ENCODE results near the gene C2CD4D.
A peak's percentile ranks its signal among the peaks of the same experiment; 100 is the strongest.

C2CD4D gene

GRCh38 chr1:151846062-151846568 is 6.5 kb upstream of the C2CD4D start:
- Histone ChIP-seq H3K9me2 (replicated peaks; ENCODE audit: insufficient read depth, low read length) (no peaks in the 10 kb centered on the region), H2AFZ (ENCODE audit: low read length) (peak overlapping the region; percentile 66), H3K27ac (ENCODE audit: low read length) (peak overlapping the region; percentile 6; the same call in 1 of the 2 replicates), H4K20me1 (ENCODE audit: insufficient read depth, low read length) (no peaks in the 10 kb centered on the region), H3K4me3 (ENCODE audit: low read length) (no peak overlapping the region), H3K4me2 (ENCODE audit: low read depth, low read length) (peak overlapping the region; percentile 30; the same call in 1 of the 2 replicates), H3K9ac (ENCODE audit: low read length) (no peak overlapping the region), H3K27me3 (replicated peaks; ENCODE audit: insufficient read depth, low read length) (no peaks in the 10 kb centered on the region), H3K9me3 (replicated peaks; ENCODE audit: insufficient read depth, low read length) (no peaks in the 10 kb centered on the region), H3F3A (ENCODE audit: insufficient read depth, low read length) (no peaks in the 10 kb centered on the region; the same call in 1 of the 2 replicates), H3K4me1 (ENCODE audit: low read length) (peaks cover 11% of the 10 kb centered on the region), H3K36me3 (replicated peaks; ENCODE audit: insufficient read depth, low read length) (no peaks in the 10 kb centered on the region), H3K79me2 (ENCODE audit: low read length) (no peaks in the 10 kb centered on the region)
- TF ChIP-seq EZH2 (optimal IDR thresholded peaks at IDR 0.05; ENCODE audit: low read depth, low read length) (no peak), CTCF (IDR thresholded peaks at IDR 0.05; ENCODE audit: low read length) (no peak), EZH2phosphoT487 (IDR thresholded peaks at IDR 0.05; ENCODE audit: low read length) (no peak)
- DNase-seq: no peak

GRCh38 chr1:151843398-151843797 is 3.8 kb upstream of the C2CD4D start:
- Histone ChIP-seq H3K36me3 (replicated peaks; ENCODE audit: insufficient read depth, low read length) (no peaks in the 10 kb centered on the region), H3K4me3 (ENCODE audit: low read length) (no peak overlapping the region), H3K9me2 (replicated peaks; ENCODE audit: insufficient read depth, low read length) (no peaks in the 10 kb centered on the region), H3K27ac (ENCODE audit: low read length) (no peak overlapping the region), H3K27me3 (replicated peaks; ENCODE audit: insufficient read depth, low read length) (no peaks in the 10 kb centered on the region), H3K4me1 (ENCODE audit: low read length) (peaks cover 24% of the 10 kb centered on the region), H4K20me1 (ENCODE audit: insufficient read depth, low read length) (no peaks in the 10 kb centered on the region), H3F3A (ENCODE audit: insufficient read depth, low read length) (peaks cover 9% of the 10 kb centered on the region; the same call in 1 of the 2 replicates), H2AFZ (ENCODE audit: low read length) (no peak overlapping the region), H3K79me2 (ENCODE audit: low read length) (no peaks in the 10 kb centered on the region), H3K4me2 (ENCODE audit: low read depth, low read length) (no peak overlapping the region), H3K9ac (ENCODE audit: low read length) (no peak overlapping the region), H3K9me3 (replicated peaks; ENCODE audit: insufficient read depth, low read length) (no peaks in the 10 kb centered on the region)
- TF ChIP-seq EZH2 (optimal IDR thresholded peaks at IDR 0.05; ENCODE audit: low read depth, low read length) (no peak), CTCF (IDR thresholded peaks at IDR 0.05; ENCODE audit: low read length) (no peak), EZH2phosphoT487 (IDR thresholded peaks at IDR 0.05; ENCODE audit: low read length) (no peak)
- DNase-seq: no peak

- no peaks in the 10 kb centered on the region for H3K9me2 ChIP-seq (replicated peaks; ENCODE audit: insufficient read depth, low read length)
- H2AFZ ChIP-seq (ENCODE audit: low read length): no peak overlapping the region
- peaks cover 21% of the 10 kb centered on the region for H3F3A ChIP-seq (ENCODE audit: insufficient read depth, low read length)
- H3K4me2 ChIP-seq (ENCODE audit: low read depth, low read length): no peak overlapping the region
- H3K9me3 ChIP-seq (replicated peaks; ENCODE audit: insufficient read depth, low read length): no peaks in the 10 kb centered on the region
- no peaks in the 10 kb centered on the region for H3K27me3 ChIP-seq (replicated peaks; ENCODE audit: insufficient read depth, low read length)
- H3K4me1 ChIP-seq (ENCODE audit: low read length): peaks cover 29% of the 10 kb centered on the region
- no peaks in the 10 kb centered on the region for H4K20me1 ChIP-seq (ENCODE audit: insufficient read depth, low read length)
- H3K9ac ChIP-seq (ENCODE audit: low read length): no peak overlapping the region
- no peak for DNase-seq
- H3K4me3 ChIP-seq (ENCODE audit: low read length): no peak overlapping the region
- TF ChIP-seq CTCF (IDR thresholded peaks at IDR 0.05; ENCODE audit: low read length) (no peak), EZH2 (optimal IDR thresholded peaks at IDR 0.05; ENCODE audit: low read depth, low read length) (no peak), EZH2phosphoT487 (IDR thresholded peaks at IDR 0.05; ENCODE audit: low read length) (no peak)
- H3K79me2 ChIP-seq (ENCODE audit: low read length): no peaks in the 10 kb centered on the region
- no peak overlapping the region for H3K27ac ChIP-seq (ENCODE audit: low read length)
- no peaks in the 10 kb centered on the region for H3K36me3 ChIP-seq (replicated peaks; ENCODE audit: insufficient read depth, low read length)
Measured at GRCh38 chr1:151841141-151841540, 1.5 kb upstream of the C2CD4D start.

Data from MM.1S (cell line).